Measurements from ENCODE around the gene MDH2. TPM values are rescaled to one million over a fixed set of nuclear protein-coding genes. Genes with fewer than 3 reads are reported as not detected.
"Not testable (repeated sequence)": the region's sequence is repeated elsewhere in the genome, so short reads cannot be mapped to it uniquely, and the experiment has no call there.

Gene MDH2
- total RNA-seq, 1 donor from 2014 or later = 109 TPM

- TF ChIP-seq, protein P1, sequence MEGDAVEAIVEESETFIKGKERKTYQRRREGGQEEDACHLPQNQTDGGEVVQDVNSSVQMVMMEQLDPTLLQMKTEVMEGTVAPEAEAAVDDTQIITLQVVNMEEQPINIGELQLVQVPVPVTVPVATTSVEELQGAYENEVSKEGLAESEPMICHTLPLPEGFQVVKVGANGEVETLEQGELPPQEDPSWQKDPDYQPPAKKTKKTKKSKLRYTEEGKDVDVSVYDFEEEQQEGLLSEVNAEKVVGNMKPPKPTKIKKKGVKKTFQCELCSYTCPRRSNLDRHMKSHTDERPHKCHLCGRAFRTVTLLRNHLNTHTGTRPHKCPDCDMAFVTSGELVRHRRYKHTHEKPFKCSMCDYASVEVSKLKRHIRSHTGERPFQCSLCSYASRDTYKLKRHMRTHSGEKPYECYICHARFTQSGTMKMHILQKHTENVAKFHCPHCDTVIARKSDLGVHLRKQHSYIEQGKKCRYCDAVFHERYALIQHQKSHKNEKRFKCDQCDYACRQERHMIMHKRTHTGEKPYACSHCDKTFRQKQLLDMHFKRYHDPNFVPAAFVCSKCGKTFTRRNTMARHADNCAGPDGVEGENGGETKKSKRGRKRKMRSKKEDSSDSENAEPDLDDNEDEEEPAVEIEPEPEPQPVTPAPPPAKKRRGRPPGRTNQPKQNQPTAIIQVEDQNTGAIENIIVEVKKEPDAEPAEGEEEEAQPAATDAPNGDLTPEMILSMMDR (IDR thresholded peaks at IDR 0.05; ENCODE audit: unreplicated experiment) = no peak
- H3K4me3 Mint-ChIP-seq (ENCODE audit: unreplicated experiment) = no peak overlapping the region
Observed at GRCh38 chr7:76089865-76090475, 42.1 kb downstream of the MDH2 start.

GRCh38 chr7:76091506-76091905 is 43.6 kb downstream of the MDH2 start:
- Mint-ChIP-seq H3K4me3 (ENCODE audit: unreplicated experiment) (no peak overlapping the region), H3K4me1 (ENCODE audit: unreplicated experiment) (no peaks in the 10 kb centered on the region), H3K27me3 (ENCODE audit: unreplicated experiment) (no peaks in the 10 kb centered on the region), H3K27ac (ENCODE audit: unreplicated experiment) (no peak overlapping the region), H3K9me3 (ENCODE audit: unreplicated experiment) (no peaks in the 10 kb centered on the region), H3K36me3 (ENCODE audit: low read depth, unreplicated experiment) (no peaks in the 10 kb centered on the region)
- TF ChIP-seq, protein P1 (IDR thresholded peaks at IDR 0.05; ENCODE audit: unreplicated experiment) = no peak
- DNase-seq (ENCODE audit: low spot score) = no peak

More at GRCh38 chr7:76089865-76090475, 42.1 kb downstream of the MDH2 start:
- Mint-ChIP-seq H3K27ac (ENCODE audit: unreplicated experiment) (no peak overlapping the region), H3K27me3 (ENCODE audit: unreplicated experiment) (no peaks in the 10 kb centered on the region), H3K36me3 (ENCODE audit: low read depth, unreplicated experiment) (no peaks in the 10 kb centered on the region), H3K4me1 (ENCODE audit: unreplicated experiment) (no peaks in the 10 kb centered on the region), H3K9me3 (ENCODE audit: unreplicated experiment) (no peaks in the 10 kb centered on the region)
- no peak for DNase-seq (ENCODE audit: low spot score)

DNA sequence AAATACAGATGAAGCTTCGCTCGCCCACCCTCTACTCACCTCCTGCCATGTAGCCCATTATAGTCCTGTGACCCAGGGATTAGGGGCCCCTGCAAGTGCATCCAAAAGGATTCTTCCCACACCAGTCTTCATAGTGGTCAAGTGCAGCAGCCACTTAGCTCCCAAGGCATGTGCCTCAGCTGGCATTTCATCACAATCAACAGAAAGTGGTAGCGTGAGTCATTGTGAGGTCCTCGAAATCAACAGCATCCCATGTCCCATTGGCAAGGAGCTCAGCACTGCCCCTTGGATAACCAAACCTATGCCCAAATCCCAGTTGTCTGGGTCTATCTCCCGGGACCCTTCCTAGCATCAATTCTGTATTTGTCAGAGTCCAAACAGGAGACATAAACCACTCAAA is 45.6 kb downstream of the MDH2 start:
- not testable (repeated sequence) for H3K4me3 Mint-ChIP-seq (ENCODE audit: unreplicated experiment); H3K27me3 Mint-ChIP-seq (ENCODE audit: unreplicated experiment); H3K36me3 Mint-ChIP-seq (ENCODE audit: low read depth, unreplicated experiment); H3K27ac Mint-ChIP-seq (ENCODE audit: unreplicated experiment); DNase-seq (ENCODE audit: low spot score); H3K4me1 Mint-ChIP-seq (ENCODE audit: unreplicated experiment); H3K9me3 Mint-ChIP-seq (ENCODE audit: unreplicated experiment)

DNA sequence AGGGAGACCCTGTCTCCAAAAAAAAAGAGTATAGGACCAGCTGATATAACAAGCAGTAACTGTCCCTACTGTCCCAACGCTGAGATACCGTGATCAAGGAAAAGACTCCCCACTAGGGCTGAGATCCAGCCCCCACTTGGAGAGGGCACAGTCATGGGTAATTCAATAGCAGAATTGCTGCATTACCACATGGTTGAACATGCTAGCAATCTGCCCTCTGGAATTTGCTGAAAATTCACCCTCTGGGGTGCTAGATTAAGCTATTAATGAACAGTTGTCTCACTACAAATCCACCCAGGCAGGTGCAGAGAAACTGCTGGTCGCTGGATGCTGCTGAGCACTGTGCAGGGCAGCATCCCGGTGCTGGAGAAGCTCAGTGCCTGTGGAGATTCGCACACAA is 46.4 kb downstream of the MDH2 start:
- not testable (repeated sequence) for H3K27ac Mint-ChIP-seq (ENCODE audit: unreplicated experiment); DNase-seq (ENCODE audit: low spot score); H3K9me3 Mint-ChIP-seq (ENCODE audit: unreplicated experiment); H3K4me3 Mint-ChIP-seq (ENCODE audit: unreplicated experiment); H3K36me3 Mint-ChIP-seq (ENCODE audit: low read depth, unreplicated experiment); H3K4me1 Mint-ChIP-seq (ENCODE audit: unreplicated experiment); H3K27me3 Mint-ChIP-seq (ENCODE audit: unreplicated experiment)

DNA sequence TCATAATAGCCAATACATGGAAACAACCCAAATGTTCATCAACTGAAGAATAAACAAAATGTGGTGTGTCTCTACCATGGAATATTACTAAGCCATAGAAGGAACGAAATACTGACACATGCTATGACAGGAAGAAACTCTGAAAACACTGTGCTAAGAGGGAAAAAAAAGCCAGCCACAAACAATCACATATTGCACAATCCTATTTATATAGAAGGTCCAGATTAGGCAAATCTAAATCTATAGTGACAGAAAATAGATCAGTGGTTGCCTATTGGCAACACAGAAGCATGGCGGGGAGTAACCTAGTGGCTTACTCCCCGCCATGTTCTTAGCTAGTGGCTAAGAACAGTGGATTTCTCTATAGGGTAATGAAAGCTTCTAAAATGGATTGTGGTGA is 48.0 kb downstream of the MDH2 start:
- TF ChIP-seq, protein P1 (IDR thresholded peaks at IDR 0.05; ENCODE audit: unreplicated experiment) = no peak
- H3K27ac Mint-ChIP-seq (ENCODE audit: unreplicated experiment) = no peak overlapping the region
- DNase-seq (ENCODE audit: low spot score) = no peak
- H3K4me3 Mint-ChIP-seq (ENCODE audit: unreplicated experiment) = no peak overlapping the region
- no peaks in the 10 kb centered on the region for H3K4me1 Mint-ChIP-seq (ENCODE audit: unreplicated experiment)
- no peaks in the 10 kb centered on the region for H3K36me3 Mint-ChIP-seq (ENCODE audit: low read depth, unreplicated experiment)
- H3K27me3 Mint-ChIP-seq (ENCODE audit: unreplicated experiment) = no peaks in the 10 kb centered on the region
- H3K9me3 Mint-ChIP-seq (ENCODE audit: unreplicated experiment) = no peaks in the 10 kb centered on the region

DNA sequence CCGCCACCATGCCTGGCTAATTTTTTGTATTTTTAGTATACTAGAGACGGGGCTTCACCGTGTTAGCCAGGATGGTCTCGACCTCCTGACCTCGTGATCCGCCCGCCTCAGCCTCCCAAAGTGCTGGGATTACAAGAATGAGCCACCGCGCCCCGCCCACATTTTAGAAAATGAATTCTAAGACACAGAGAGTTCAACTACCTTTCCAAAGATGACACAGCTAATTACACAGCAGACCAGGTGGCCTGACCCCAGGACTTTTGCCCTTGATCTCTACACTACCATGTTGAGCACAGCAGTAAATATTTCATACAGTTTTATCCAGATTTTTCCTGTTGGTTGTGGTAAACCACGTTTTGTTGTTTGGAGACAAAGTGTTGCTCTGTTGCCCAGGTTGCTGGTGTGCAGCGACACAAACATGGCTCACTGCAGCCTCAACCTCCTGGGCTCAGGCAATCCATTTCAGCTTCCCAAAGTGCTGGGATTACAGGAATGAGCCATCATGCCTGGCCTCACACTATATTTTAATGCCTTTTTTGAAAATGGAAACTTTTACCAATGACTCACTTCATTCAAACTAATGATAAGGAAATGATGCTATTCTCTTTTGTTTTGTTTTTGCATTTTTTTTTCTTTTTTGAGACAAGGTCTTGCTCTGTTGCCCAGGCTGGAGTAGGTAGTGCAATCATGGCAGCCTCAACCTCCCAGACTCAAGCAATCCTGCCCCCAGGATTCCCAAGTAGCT is 54.0 kb downstream of the MDH2 start:
- not testable (repeated sequence) for H3K4me1 Mint-ChIP-seq (ENCODE audit: unreplicated experiment); H3K9me3 Mint-ChIP-seq (ENCODE audit: unreplicated experiment); H3K36me3 Mint-ChIP-seq (ENCODE audit: low read depth, unreplicated experiment); H3K4me3 Mint-ChIP-seq (ENCODE audit: unreplicated experiment); H3K27ac Mint-ChIP-seq (ENCODE audit: unreplicated experiment); DNase-seq (ENCODE audit: low spot score); H3K27me3 Mint-ChIP-seq (ENCODE audit: unreplicated experiment)

- not testable (repeated sequence) for H3K36me3 Mint-ChIP-seq (ENCODE audit: low read depth, unreplicated experiment); H3K27me3 Mint-ChIP-seq (ENCODE audit: unreplicated experiment); DNase-seq (ENCODE audit: low spot score); H3K4me1 Mint-ChIP-seq (ENCODE audit: unreplicated experiment); H3K27ac Mint-ChIP-seq (ENCODE audit: unreplicated experiment); H3K9me3 Mint-ChIP-seq (ENCODE audit: unreplicated experiment); H3K4me3 Mint-ChIP-seq (ENCODE audit: unreplicated experiment)
Observed at GRCh38 chr7:76103788-76104187, 55.9 kb downstream of the MDH2 start.

DNA sequence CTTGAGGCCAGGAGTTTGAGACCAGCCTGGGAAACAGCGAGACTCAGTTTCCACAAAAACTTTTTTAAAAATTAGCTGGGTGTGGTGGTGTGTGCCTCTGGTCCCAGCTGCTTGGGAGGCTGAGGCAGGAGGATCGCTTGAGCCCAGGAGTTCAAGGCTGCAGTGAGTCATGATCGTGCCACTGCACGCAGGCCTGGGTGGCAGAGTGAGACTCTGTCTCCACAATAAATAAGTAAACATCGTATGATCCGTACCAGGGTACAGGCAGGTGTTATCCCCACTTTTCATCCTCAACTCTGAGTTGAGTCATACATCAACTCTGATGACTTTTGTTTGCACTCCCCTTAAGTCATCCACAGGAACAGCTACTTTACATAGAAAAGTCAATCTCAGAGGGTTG is 58.2 kb downstream of the MDH2 start:
- H3K27me3 Mint-ChIP-seq (ENCODE audit: unreplicated experiment); DNase-seq (ENCODE audit: low spot score); H3K4me3 Mint-ChIP-seq (ENCODE audit: unreplicated experiment); H3K4me1 Mint-ChIP-seq (ENCODE audit: unreplicated experiment); H3K36me3 Mint-ChIP-seq (ENCODE audit: low read depth, unreplicated experiment); H3K27ac Mint-ChIP-seq (ENCODE audit: unreplicated experiment); H3K9me3 Mint-ChIP-seq (ENCODE audit: unreplicated experiment): not testable (repeated sequence)
